A172 (cell line): ENCODE results near the gene PLXNB1. TPM values are rescaled to one million over a fixed set of nuclear protein-coding genes. Genes with fewer than 3 reads are reported as not detected.

Experiments used
- DNase-seq: peaks from one replicate; pipeline ENCODE4 v3.0.0-alpha.2; 2015; ENCODE audit warnings: low spot score
- total RNA-seq: library from RNA; depleted of rRNA; stranded (reverse); fragments of >200 nt; shearing (Covaris generic); gene quantifications from 2 replicates; pipeline ENCODE4 v1.2.3, GENCODE V29; 2014

Gene PLXNB1
- total RNA-seq, 1 experiment from 2014 or later = 24.9 TPM

DNA sequence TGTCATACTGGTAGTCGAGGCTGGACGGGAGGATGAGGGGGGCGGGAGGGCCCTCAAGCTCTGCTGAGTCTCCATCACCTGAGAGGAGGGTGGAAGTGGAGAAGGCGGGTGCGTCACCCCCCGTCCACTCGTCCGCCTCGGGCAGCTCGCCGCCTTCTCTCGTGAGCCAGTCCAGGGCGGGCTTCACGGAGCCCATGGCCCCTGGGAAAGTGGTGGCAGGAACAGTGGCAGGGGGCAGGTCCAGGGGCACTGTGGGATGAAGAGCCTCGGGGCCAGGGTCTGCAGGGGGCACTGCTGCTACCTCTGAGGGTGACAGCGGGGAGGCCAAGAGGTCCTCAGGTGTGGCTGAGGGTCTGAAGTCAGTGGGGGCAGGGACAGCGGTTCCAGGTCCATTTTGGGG, 10.3 kb downstream of the PLXNB1 start:
- no peak for DNase-seq

DNA sequence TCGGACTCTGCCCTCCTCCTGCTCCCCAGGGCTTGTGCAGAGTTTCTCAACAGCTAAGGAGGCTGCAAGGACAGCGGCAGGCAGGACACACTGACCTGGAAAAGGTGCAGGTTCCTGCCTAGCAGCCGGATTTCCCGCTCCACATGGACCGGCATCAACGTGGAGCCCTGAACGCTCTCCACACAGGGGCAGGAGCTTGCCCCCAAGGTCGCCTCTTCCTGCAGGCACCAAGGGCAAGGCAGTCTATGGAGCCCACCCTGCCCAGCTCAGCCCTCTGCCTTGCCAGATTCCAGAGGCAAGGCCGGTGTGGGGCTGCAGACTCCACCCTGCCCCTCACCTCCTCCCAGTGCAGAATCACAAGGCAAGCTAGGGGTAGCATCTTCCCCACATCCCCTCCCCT, 10.7 kb downstream of the PLXNB1 start:
- DNase-seq = no peak

DNA sequence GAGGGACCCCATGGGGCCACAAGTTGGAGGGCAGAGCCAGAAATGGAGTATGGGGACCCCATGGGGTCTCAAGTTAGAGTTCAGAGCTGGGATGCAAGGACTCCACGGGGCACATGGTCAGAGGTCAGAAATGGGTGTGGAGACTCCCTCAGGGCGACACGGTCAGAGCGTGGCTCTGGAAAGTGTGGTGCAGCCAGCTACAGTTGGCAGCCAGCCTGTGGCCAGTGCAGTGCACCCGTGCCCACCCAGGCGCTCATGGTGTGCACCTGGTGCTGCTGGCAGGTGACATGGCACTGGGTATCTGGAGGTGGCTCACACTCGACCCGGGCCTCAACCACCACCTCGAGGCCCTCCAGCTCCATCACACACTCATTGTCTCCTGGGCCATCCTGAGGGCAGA, 11.2 kb downstream of the PLXNB1 start:
- DNase-seq = no peak

DNA sequence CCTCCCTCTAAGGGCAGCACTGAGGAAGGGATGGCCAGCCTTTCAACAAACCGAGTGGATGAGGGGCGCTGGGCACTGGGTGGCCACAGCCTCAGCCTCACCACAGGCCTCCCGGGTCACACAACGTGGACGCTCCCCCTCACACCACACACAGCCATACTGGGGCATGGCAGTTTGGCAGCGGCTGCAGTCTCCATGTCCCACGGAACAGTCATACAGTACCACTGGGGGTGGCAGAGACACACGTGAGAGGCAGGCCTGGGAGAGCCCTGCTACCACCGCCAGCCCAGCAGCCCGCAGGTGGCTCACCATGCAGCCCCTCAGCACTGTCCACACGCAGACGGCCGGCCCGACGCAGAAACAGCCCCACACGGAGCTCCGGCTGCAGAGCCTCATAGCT, 11.7 kb downstream of the PLXNB1 start:
- no peak for DNase-seq

DNA sequence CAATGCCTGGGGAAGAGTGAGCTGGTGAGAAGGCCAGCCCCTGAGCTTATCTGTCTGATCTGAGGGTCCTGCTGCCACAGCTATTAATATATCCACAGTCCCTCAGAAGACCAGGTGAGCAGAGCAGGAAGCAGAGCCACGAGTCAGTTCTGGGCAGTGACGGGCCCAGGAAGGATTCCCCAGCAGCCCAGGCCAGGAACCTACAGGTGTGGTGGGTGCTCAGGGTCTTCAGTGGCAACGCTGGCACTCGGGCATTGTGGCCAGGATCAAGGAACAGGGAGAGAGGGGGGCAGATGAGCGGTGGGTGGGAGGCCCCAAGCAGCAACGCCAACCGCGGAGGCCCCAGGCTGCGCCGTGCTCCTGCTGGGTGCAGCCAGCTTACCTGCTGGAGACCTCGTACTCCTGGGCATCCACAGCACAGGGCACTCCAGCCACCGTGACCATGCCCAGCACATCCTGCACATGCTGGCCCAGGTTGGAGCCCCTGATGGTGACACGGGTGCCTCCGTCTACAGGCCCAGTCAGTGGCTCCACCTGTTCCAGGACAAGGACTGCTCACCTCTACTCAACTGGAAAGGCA, 12.3 kb downstream of the PLXNB1 start:
- DNase-seq = no peak

DNA sequence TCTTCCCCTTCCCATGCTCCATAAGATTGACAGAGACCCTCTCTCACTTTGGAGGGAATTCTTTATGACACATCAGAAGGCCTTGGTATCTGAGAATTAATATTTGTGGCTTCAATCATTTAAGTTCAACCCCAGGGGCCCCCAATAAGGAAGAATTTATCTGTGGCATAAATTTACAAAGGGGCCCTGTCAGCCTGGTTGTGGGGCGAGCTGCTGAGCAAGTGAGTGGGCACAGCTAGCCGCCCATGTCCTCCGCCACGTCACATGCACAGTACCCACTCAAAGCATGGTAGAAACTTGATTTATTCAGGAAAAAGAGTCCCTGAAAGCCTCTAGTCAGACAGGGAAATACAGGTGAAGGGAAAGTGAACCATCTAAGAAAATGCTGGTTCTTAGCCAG, 13.3 kb downstream of the PLXNB1 start:
- DNase-seq = no peak

DNA sequence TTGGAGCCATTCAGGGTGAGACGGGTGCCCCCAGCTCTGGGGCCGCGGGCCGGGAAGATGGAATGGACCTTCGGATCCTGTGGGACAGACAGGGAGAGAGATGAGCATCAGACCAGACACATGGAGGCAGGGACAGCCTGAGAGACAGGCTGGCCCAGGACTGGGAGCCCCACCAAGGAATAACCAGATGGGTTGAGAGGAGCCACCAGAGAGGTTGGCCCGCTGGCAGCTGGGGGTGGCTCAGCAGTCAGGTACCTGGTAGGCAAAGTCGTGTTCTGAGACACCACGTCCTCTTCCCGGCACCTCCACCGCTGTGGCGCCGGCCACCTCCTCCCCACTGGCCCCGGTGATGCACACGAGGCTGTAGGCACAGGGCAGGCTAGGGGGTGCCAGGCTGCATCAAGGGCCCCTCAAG, 13.8 kb downstream of the PLXNB1 start:
- no peak for DNase-seq

DNA sequence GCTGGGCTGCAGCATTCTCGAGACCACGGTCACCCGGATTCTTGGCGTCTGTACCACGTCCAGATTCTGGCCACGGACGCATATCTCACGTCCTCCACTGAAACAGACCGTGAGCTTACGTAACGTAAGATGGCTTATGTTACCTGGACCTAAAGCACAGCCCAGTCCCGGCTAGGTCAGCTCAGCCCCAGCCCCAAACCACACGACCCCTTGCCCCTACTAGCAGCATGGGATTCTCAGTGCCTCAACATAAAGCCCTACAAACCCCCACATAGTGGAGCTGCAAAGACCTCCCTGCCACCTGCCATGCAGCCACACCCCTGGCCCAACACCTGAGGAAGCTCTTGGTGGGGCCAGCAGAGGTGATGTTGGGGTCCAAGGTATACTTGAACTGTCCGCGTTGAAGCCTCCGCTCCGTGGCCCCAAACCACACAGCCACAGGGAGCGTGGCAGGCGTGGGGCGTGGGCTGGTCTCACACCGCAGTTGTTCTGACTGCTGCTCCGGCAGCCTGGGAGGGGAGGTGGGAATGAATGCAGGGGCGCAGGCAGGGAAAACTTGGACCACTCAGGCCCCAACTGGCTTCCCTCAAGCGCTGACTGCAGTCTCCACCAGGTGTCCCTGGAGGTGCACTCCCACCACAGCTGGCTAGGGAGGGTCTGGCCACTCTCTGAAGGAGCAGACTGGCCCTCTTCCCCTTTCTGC, 14.5 kb downstream of the PLXNB1 start:
- no peak for DNase-seq

DNA sequence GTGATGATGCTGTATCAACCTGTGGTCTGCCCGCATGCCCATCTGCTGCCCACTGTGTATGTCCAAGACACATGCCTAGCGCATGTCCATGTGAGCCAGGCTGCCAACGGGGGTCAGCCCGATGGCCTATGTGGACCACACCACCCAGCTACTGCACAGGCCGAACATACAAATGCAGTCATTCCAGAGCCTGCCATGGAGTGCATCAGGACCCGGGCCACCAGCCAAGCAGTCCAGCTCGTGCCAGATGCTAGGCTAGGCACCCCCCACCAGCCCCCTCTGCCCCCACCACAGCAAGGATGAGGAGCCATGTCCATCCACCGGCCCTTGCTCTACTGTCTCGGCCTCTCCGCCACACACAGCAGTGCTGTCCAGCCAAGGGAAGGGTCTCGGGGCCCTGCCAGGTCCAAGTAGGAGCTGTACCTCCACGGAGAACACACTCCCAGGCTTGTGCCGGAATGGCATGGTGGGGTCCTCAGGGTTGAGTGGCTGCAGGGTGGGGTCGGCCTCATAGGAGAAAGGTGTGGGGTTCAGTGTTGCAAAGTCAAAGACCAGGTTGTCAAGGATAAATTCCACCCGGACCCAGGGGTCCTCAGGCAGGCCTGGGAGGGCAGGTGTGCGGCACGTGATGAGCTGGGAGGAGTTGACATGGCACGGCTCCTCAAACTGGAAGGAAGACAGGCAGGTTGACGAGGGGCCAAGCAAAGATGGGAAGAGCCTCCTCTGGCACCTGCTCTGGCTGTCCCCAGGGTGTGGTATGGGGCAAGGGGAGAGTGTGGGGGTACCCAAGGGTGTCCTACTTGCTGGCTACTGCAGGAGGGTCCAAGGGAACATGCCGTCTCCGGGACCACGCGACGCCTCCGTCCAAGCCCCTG, 15.3 kb downstream of the PLXNB1 start:
- DNase-seq = no peak

DNA sequence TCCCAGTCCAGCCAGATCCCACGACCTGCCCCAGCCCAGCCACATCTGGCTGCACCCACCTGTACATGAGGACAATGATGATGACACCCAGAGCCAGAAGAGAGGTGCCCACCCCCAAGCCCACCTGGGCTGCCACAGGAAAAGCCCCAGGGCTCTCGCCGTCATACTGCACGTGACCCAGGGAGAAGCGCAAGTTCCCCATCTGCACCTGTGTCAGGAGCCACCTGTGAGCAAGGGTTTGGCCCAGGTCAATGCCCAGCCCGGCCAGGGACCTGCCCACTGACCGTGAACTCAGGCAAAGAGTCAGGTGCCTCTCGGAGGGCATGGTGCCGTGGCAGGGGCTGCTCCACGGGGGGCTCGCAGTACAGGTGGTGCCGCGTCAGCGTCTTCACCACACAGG, 16.3 kb downstream of the PLXNB1 start:
- DNase-seq = no peak

DNA sequence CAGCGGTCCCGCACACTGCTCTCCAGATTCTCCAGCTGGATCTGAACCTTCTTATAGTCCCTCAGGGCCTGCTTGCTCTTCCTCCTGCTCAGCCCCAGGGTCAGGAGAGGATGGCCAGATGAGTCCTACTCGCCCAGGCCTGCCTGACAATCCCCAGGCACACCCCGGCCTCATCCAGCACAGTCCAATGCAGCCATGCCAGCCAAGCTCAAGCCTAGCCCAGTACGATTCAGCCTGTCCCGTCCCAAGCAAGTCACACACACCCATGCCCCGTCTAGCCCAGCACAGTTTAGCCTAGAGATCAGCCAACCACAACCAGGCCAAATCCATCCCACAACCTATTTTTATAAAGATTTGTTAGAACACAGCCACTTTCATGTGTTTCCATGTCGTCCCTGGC, 16.8 kb downstream of the PLXNB1 start:
- no peak for DNase-seq

DNA sequence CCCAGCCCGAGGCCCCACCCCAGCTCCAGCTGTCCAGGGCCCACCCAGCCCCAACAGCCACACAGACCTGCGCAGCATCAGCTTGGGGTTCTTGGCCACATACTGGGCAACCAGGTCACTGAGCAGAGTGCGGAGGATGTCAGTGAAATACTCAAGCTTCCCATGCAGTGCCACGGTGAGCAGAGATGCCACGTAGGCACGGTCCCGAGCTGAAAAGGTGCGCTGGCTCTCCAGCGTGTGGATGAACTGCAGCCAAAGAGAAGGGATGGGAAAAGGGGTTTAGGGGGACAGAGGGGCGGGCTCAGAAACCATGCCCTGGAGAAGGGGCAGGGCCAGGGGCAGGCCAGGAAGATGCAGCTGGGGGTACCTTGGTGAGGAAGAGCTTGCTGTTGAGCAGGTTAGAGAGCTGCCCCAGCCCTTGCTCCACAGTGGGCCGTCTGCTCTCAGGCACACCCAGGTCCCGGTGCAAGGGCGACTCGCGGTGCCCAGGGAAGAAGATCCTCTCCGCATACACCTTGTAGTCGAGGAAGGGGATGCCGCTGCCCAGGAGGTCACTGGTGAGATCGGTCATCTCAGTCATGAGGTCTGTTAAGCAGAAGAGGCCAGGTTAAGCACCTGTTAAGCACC, 17.4 kb downstream of the PLXNB1 start:
- DNase-seq = no peak

DNA sequence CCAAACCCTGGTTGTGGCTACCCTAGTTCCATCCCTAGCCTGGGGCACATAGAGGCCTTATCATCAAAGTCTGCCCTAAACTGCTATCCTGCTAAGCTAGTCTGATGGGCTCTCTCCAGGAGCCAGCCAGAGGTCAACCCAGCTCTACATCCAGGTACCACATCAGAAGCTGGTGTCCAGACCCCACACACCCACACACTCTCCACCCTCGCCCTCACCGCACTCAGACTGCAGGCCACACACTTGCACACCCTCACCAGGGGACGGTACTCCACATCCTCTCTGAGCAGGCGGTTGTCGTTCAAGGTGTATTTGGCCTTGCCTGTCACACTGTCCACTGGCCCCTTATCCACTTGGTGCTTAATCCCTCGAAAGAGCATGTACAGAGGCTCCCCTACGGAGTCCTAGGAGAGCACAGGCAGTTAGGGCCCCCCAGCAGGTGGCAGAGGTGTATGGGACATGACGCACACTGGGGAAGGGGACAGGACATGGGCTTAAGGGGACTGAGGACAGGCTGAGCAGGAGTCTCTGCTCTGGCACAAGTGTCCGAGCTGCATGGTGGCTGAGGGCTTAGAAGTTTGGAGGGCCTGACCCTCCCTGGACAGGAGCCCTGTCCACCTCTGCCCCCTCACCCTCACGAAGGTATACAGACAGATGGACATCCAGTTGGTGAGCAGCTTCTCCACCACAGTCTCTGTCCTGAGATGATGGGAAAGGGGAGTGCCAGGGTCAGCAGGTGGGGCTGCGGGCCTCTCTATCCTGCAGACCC, 18.1 kb downstream of the PLXNB1 start:
- no peak for DNase-seq

DNA sequence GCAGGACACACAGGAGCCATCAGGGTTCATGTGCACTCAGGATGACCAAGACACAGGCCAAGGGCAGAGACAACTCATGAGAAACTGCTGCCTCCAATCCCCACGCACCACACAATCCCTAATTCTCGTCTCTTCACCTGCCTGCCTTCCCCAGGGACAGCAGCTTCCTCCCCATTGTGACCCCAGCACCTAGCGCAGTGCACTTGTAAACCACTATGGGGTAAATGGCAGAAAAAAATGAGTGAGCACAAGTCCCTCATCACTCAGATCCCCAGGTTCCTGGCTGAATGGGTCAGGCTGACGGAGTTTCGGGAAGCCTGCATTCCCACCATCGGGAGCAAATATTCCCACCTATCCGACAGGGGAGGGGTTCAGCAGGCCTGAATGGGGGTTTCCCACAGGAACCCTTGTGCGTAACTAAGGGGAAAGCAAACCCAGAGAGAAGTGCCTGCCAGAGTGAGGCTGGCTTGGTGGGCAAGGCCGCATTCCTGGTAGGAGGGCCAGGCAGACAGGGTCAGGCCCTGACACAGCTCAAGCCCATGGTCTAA, 18.8 kb downstream of the PLXNB1 start:
- no peak for DNase-seq

DNA sequence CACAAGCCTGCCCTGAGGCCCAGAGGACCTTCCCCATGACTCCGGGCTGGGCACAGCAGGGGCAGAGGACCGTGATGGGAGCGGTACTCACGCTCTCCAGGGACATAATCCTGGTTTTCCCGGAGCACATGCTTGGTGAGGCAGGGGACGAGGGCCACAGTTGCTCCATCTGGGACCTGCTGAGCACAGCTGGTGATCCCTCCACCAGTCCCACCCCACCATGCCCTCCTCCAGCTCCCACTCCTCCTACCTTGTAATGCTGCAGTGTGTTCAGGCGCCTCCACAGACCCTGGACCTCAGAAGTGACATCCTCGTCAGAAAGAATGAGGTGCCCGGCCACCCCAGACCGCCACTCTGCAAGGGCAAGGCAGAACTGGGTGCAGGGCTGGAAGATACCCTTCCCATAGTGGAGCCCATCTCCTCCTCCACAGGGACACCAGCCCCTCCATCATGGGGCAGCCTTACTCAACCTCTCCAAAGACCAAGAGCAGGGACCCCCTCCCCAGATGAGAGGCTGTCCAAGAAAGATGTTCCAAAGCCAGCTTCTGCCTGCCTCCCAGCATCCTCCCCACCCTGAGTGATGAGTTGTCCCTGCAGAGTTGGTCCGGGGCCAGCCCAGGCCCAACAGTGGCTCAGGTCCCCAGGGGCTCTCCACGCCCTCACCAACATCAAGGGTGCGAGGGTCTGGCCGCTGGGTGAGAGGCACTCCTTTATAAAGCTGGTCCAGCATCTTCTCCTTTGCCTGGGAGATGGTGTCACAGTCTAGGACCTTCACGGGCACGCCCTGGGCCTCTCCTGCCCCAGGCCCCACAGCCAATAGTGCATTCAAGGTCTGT, 19.5 kb downstream of the PLXNB1 start:
- no peak for DNase-seq

DNA sequence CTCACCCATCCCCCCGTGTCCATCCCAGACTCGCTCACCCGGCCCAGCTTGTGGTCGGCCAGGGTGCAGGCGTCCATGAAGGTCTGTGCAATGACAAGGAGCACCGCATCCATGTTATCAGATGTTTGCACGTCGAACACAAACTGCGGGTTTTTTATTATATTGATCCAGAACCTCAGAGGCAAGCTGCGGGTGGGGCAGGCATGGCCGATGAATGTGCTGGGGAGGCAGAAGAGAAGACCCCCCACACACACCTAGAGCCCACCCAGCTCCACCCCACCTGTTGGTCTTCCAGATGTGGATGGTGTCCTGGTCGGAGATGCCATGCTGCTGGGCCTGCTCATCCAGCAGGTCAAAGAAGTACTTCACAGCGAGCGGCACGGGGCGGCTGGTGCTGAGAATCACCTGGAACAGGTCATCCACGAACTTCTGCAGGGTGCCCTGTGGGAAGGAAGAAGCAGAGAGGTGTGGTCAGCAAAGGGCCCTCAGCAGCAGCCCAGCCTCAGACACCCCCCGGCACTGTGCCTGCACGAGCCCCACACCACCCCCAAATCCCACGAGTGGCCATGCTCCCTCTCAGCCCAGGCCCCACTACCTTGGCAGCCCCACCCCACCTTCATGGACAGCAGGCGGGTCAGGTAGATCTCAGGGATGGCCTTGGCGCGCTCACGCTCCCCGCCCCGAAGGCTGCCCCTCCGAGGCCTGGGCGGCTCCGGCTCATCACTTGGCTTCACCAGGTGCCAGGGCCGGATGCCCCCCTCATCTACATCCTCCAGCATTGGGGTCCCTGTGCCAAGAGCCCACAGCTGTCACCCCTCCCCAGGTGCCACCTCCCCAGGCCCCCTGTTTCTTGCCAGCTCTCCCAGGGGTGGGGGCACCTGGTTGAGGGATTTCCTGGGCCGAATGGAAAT, 20.3 kb downstream of the PLXNB1 start:
- no peak for DNase-seq

DNA sequence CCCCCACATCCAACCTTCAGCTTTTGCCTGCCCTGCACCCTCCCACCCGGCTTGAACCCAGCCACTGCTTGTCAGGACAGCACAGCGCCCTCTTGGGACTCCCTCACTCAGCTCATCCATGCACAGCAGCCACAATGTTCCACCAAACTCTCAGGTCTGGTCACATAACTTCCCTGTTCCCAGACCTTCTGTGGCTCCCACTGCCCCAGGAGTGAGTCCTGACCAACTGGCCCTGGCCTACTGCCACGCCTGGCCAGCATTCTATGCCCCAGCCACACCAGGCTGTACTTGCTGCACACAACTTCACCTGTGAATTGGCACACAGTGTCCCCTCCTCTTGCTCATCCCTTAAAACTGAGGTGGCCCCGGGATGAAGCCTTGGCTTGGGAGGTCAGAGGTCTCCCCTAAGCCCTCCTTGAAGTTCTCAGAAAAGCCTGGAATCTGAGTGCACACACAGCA, 21.0 kb downstream of the PLXNB1 start:
- no peak for DNase-seq

DNA sequence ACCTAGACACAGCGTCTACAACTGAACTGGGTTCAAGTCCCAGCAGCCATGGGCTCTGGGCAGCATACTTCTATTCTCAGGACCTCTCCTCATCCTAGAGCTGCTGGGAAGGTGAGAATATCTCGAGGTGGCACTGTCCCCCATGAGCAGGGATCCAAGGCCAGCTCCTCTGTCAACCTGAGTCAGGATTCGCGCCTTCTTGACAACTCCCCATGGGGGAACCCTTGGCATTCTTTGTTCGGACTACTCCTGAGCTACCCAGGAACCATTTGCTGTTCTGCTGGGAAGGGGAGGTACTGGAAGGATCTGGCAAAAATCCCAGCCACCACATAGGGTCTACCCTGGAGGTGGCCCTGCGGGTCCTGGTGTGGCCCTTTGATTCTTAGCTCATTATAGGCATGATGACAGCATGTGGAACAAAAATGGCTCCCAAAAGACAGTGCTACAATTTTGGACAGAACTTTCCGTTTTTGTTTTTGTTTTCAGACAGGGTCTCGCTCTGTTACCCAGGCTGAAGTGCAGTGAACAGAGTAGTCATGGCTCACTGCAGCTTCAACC, 22.3 kb downstream of the PLXNB1 start:
- DNase-seq = no peak
